ENCODE data around the gene UBE2L6.

- TF ChIP-seq EHF (CRISPR knock-in tag; IDR thresholded peaks at IDR 0.05) (no peak), MAX (IDR thresholded peaks at IDR 0.05) (no peak), NPAS2 (CRISPR knock-in tag; IDR thresholded peaks at IDR 0.05; ENCODE audit: borderline replicate concordance) (no peak), SMC3 (IDR thresholded peaks at IDR 0.05) (no peak), NFE2L2 (conservative IDR thresholded peaks at IDR 0.05; ENCODE audit: low read length) (no peak), CTCF (IDR thresholded peaks at IDR 0.05) (no peak), USF2 (IDR thresholded peaks at IDR 0.05) (no peak), POLR2A (IDR thresholded peaks at IDR 0.05; ENCODE audit: low read length) (no peak), EP300 (IDR thresholded peaks at IDR 0.05) (no peak), ZC3H11A (IDR thresholded peaks at IDR 0.05) (no peak)
These were observed 30.0 kb upstream of the UBE2L6 start, which contains the start of gene SERPING1 for GRCh38 chr11:57597461-57597915.

Measured in A549 (cell line).